ENCODE data around the gene LOC128125822.

Gene LOC128125822

GRCh38 chr6:63558278-63558677 is 14.0 kb upstream of the LOC128125822 start:
- DNase-seq, result no peak

GRCh38 chr6:63560801-63561287 is 11.4 kb upstream of the LOC128125822 start:
- DNase-seq, result no peak

DNA sequence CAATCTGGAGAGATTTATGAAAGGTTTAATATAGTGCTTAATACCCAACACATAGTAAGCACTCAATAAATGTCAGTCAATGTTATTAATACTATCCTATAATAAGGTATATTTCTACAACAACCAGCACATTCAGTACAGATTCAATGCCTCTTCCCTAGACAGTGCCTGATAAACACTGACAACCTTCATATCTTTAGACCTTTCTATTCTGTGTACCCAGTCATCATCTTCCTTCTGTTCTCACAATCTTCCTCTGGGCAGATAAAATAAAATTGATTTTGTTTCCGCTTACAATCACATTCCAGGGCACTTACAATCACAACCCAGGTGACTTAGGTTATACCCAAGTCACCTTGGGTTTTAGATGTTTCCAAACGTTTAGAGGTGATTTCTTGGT is 11.0 kb upstream of the LOC128125822 start:
- DNase-seq, result no peak

DNA sequence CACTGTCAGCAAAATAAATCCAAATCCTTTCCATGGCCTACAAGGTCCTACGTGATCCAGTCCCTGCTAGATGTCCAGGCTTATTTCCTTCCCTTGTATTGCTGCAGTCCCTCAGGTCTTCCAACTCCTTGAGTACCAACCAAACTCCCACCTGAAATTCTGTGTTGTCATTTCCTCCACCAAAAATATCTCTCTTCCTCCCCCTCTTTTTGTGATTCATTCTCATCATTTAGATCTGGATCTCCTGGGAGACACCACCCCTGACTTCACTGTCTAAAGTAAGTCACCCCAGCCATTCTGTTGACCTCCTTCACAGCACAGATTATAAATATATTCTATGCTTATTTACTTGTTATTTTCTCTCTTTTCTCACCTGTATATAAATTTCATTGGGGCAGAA is 9.0 kb upstream of the LOC128125822 start:
- DNase-seq, result no peak

- no peak for DNase-seq
Measured at GRCh38 chr6:63565058-63565726, 7.1 kb upstream of the LOC128125822 start.

DNA sequence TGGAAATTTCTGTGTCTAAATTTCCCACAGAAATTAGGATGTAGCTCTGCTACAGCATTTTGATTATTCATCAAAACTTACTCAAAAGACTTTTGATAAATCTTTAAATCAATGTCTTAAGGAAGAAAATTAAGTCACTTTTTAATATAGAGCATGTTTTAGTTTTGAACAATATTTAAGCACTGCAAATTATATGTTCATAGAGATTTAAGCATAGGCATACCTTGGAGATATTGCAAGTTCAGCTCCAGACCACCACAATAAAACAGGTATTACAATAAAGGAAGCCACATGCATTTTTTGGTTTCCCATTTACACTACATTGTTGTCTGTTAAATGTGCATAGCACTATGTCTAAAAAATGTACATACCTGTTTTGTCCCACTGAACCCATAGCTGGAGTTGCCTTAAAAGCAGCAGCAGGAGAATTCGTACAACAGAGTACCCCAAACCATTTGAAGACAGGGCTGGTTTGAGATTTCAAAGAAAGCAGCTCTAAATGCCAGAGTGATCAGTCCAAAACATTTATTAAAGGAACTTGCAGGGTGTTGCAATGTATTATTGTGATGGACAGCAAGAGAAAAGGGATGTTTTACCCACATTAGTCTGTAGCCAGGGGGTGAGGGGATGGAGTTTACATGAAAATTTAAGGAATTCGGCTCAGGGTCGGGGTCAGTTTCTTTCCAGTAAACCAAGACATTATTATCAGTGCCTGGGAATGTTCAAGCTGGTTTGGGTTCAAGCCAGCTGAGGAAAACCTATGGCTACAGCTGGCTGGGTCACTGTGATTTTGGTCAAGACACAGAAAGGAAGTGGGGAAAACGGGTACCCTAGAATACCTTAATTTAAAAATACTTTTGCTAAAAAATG is 6.3 kb upstream of the LOC128125822 start:
- no peak for DNase-seq

- DNase-seq, result no peak
Measured at GRCh38 chr6:63567966-63568365, 4.3 kb upstream of the LOC128125822 start.

DNA sequence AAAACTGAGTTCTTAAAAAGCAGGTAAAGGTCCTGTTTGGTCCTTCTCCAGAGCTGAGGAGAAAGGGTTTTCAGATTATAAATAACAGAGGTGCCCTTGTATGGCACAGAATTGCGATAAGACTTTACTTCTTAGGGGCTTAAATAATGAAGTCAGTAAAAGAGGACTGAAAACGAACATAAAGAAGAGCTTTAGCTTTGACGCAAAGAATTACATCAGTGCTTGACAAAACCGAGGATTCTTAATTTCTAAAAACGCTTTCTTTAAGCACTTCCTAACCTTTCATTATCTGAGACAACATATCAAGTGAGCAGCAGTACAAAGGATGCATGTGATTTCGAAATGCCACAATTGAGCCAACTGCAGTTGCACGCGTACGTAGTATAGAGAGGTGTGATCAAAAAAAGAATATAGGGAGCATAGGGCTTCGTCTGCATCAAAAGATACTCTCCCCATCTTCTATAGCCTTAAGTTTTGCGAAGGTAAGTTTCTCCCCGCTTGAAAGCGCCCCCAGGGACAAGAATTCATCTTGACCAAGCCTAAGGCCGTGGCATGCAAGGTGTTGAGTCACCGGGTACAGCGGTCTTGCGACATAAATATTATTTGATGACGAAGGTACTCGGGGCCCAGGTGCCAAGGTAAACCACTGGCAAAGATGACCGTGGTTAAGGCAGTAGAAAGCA is 778 bp upstream of the LOC128125822 start:
- no peak for DNase-seq

DNA sequence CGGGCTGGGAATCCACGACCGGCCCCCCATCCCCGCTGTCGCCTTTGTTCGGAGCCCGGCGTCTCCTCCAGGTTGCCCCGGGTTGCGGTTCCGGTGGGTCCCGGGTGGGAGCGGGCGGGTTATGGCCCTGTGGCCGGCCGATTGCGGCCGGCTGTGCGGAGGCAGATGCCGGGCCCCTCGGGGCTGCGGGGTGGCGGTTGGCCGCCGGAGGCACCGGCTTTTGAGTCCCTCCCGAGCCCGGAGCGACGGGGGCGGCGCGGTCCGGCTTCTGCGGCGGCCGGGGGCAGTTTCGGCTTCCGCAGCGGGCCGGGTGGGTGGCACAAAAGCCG is 431 bp downstream of the LOC128125822 start:
- DNase-seq, result no peak

DNA sequence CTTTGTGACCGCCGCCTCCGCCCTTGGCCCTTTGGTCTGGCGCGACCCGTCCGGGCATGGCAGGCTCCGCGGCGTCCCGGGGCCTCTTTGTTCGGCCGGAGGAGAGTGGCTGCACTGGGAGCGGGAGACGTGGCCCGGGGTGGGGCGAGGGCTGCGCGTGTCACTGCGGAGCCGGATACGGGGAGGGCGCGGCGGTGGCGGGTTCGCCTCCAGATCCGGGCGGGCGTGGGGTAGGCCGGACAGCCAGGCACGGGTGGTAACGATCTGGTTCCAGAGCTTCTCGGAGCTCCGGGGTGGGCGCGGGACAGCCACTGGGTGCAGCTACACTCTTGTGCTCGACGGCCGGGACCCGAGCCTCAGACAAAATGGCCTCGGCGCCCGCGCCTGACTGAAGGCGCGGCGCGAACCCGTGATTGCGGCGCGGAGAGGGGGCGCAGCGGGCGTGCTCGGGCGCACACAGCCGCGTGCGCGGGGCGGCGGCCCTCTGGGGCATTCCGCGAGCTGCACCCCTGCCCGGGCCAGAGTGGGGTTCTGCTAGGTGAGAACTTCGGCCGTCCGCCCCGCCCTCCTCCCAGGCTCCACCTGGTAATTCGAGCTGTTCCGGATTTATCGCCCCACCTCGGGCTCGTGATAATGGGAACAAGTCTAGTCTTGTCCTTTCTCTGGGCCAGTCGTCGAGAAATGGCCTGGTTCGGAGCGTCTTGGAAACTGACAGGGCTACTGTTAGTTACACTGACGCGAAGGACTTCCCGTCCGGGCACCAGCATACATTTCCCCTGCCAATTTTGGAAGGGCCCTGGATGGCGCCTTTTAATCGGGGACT is 1.0 kb downstream of the LOC128125822 start:
- peak; percentile 39 to 47 for DNase-seq

- no peak for DNase-seq
Measured at GRCh38 chr6:63573899-63574553, 1.7 kb downstream of the LOC128125822 start.

- no peak for DNase-seq
Measured at GRCh38 chr6:63574554-63574900, 2.2 kb downstream of the LOC128125822 start.

GRCh38 chr6:63576147-63576772 is 4.0 kb downstream of the LOC128125822 start:
- no peak for DNase-seq

GRCh38 chr6:63576985-63577712 is 4.9 kb downstream of the LOC128125822 start:
- DNase-seq, result no peak

- DNase-seq, result no peak
Measured at GRCh38 chr6:63578757-63579156, 6.5 kb downstream of the LOC128125822 start.

GRCh38 chr6:63579937-63580703 is 7.8 kb downstream of the LOC128125822 start:
- DNase-seq, result no peak

DNA sequence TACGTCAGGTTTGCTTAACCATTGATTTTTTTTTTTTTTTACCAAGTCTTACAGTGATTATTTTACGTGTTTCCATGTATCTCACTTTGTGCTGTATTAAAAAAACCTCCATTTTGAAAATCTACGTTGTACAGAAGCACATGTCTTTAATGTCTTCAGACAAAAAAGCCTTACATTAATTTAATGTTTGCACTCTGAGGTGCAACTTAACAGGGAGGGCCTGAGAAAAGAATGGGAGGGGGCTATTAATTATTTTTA is 8.4 kb downstream of the LOC128125822 start:
- DNase-seq, result no peak

DNA sequence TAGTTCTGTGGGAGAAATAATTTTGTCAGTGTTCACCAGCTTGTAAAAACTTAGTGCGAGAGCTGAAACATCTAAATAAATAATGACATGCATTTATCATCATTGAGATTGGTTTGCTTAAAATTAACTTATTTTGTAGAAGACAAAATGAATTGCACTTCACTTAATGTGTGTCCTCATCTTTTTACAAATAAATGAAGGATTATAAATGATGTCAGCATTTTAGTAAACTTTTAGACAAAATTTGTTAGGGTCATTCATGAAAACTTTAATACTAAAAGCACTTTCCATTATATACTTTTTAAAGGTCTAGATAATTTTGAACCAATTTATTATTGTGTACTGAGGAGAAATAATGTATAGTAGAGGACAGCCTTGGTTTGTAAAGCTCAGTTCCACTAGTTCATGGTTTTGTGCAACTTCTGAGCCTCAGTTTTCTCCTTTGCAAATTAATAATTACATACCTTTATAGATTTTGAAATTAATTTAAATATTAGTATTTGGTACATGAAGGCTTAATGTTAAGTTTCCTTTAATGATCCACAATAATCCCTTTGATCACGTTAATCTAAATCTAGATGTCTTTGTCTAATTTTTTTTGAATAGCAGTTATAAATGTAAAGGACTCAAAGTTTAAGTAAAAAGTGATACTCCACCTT is 9.2 kb downstream of the LOC128125822 start:
- no peak for DNase-seq

- no peak for DNase-seq
Measured at GRCh38 chr6:63582579-63583231, 10.4 kb downstream of the LOC128125822 start.

GRCh38 chr6:63584125-63584514 is 11.8 kb downstream of the LOC128125822 start:
- no peak for DNase-seq

All from bone marrow (tissue), 2 donors.